HG02571 (cell line): ENCODE results near the gene TMEM229B.

Experiments
- ATAC-seq: cut with Tn5 transposase; IDR thresholded peaks from one replicate; pipeline ENCODE4 v1.9.1; 2021; ENCODE audit warnings: mild to moderate bottlenecking, moderate library complexity; ENCODE audit not compliant: unreplicated experiment

The TMEM229B gene

DNA sequence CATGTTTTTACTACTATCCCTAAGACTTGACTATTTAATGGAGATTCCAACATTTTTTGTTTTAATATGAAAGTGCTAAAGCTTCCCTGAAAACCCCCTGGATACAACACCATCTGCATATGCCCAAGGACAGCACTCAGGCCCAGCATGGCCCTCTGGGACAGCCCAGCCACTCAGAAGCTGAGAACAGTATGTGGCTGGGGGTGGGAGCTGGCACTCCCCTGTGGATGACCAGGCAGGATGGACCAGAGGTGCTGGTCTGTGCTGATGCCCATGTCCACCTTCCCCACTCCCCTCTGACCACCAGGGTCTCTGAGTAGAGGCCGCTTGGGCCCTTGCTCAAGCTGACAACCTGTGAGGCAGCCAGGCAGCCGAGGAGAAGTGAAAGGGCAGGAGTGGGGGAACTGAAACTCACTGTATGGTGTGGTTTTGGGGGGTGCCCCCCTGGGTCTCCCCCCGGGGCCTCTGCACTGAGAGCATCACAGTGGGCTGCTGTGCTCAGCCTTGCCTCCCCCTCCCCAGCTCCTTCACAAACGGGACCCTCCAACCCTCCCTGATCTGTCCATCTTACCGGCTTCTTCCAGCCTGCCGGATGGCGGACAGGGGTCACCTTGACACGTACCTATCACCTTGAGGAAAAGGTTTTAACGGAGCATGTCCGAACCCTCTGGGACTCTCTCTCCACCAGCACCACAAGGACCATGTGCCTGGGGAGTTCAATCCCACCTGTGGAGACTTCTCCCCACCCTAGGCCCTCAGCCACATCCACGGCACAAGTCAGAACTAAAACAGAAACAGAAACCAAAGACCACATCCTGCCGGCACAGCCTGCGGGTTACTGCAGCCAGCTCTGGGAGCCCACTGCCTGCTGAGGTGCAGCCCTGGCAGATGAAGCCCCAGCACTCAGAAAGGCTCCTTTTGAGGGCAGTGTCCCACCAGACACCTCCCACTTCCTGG is at the start of gene TMEM229B:
TMEM229B (minus strand) TSS at position 785 of the 957 bp plus-strand sequence. CDS start 14,798 bp downstream, outside the sequence.
- peak; percentile 95 for ATAC-seq

DNA sequence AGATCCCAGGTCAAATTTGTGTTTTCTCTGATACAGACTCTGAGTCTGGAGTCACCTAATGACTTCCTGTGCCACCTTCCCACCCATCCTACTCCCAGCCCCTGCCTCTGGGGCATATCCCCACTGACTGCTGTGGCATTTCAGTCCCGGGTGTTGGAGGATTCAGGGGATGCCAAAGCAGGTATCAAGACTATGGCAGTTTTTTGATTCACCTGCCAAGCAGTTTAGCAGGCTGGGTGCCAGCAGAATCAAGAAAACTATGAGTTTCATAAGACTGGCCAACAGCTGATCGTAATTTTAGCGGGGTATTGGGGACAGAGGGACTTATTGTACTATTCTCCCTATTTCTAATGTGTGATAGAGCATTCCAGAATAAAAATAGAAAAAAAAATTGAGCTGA is 49.2 kb upstream of the TMEM229B start:
- ATAC-seq, result no peak

DNA sequence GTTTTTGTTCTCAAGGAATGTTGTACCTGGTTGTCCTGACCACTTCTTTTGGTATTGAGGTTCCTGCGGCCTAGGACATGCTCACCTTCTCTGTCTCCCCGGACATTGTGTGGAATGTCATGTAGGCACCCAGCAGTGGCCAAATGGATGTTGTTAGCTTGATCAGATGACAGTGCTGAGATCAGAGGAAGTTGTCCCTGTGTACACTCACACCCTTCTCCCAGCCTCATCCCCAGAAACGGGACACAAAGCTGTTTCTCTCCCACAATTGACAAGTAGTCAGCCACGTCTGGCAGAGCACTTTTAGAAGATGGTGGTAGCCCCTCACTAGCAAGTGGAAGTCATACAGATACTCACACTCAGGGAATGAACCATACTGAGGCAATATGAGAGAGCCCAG is 47.6 kb upstream of the TMEM229B start:
- ATAC-seq, result no peak

DNA sequence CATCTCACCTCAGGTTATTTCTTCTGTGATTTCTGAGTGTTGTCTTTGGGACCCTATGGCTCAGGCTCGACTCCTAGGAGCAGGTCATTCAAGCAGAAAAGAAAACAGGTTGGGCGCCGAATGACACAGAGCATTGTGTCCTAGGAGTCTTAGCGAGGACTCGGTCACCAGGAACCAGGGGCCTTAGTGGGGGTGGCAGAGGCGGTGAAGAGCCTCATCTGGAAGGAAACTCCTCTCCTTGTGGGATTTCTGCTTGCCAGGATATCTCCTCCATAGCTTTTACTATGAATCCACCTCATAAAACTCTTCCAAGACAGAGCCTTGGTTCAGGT is 45.2 kb upstream of the TMEM229B start:
- no peak for ATAC-seq

DNA sequence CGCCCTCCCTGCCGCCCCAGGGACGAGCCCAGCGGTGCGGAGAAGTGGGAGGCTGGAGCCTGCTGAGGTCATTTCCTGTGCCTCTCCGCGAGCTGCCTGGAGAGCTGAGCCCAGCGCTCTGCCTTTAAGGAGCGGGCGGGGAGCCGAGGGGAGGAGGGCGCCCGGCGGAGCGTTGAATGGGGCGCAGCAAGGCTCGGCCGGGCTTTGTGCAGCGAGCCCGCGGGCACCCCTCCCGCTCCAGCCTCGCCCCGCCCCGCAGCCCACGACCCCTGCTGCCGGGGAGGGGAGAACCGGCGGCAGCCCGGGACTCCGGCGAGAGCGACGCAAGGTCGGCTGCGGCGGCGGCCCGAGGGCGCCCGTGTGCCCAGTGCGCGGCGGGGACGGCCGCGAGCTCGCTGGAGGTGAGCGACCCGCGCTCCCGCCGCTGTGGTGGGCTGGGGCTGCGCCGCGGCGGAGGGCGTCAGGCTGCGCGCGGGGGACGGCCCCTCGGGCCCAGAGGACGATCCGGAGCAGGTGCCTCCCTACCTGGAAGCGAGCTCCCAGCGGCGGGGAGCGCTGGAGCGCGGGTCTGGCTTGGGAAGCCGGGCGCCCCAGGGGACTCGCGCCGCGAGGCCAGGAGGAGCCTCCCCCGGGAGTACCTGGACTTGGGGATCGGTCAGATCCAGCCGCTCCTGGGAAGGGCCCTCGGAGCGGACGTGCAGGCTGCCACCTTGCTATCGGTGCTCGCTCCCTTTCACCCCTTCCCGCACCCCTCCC is 44.7 kb upstream of the TMEM229B start, which contains the start of gene PLEKHH1:
PLEKHH1 (plus strand) TSS at position 293 of the 756 bp plus-strand sequence. CDS start 8,578 bp downstream, outside the sequence.
- ATAC-seq, result peak; percentile 54

DNA sequence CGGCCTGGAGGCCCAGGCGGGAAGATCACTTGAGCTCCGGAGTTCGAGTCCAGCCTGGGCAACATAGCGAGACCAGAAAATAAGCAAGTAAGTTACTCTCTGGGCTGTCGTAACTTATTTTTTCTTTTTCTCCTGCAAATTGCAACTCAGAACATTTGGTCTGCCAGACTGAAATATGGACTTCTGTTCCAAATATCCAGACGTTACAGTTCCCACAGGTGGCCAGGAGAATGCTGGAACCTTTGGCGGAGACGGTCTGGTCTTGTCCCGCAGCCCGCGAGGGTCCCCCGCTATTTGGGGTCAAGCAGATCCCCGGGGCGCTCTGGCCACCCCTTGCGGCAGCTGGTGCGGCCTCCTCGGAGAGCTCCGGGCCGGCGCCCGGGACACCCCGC is 44.1 kb upstream of the TMEM229B start:
- no peak for ATAC-seq

DNA sequence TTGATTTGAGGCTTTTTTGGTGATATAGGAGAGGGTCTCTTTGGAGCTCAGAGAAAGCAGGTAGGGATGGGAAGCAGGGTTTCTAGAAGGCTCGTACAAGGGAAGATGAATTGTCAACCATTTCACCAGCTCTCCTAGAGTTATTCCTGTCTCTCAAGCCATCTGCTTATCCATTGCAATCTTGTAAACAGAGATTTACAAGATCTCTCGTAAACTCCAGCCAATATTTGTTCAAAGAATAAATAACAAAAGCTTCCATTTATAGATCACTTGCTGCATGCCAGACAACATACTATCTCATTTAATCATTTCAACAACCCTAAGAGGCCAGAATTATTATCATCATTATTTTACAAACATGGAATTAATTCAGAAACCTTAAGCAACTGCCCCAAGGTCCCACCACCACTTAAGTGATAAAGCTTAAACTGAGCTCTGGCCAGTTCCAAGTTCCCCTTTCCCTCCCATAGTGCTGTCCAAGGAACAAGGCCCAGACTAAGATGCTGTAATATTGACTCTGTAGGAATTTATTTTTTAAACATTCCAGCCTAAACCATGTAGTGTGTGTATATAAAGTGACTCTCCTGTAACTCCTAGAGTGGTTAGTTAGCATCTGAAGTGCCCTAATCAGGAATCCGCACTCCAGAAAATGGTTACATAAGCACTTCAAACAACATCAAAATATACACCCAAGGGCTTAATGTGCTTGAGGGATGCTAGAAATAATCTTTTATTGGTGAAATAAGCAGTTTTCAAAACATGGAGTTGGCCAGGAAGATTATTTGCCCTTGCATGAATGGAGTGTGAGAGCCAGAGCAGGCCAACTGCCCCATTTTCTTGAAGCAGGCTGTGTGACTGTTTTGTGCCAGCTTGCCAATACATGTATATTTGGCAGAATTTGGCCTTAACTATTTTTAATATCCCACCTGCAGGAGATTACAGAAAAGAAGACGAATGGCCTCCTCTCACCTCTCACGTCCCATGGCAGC is 41.7 kb upstream of the TMEM229B start:
- no peak for ATAC-seq

DNA sequence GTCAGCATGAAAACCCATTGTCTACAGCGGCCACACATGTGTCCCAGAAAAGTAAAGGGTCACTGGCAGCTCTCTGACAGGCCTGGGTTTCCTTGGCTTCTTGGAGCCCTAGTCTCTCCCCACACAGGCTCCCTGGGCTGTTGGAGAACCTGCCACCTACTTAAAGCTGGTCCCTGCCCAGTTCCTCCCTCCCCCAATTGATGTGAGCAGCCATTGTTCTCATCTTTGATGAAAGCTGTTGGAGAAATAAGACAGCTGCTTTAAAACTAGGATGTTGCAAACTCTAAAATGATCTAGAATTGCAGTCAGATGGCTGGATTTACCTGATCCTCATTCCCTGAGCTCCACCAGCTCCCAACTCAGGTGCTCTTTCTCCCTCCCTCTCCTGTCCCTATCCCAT is 39.8 kb upstream of the TMEM229B start:
- ATAC-seq, result no peak

DNA sequence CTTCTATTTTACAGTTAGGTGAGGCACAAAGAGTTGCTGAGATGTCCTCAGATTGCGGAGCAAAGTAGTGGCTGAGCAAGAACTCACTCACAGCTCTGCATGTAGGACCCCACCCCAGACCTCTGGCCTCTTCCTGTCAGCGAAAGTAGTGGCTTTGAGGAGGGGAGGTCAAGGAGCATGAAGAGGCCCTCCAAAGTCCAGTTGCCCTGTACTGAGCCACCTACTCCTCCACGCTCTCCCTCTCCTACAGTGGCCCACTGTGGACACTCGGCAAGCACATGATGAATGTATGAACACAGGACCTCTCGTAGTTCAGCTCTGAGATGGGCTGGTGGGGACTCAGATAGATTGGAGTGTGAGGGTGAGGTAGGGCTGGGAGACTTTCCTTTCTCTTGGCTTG is 39.2 kb upstream of the TMEM229B start:
- ATAC-seq, result no peak

DNA sequence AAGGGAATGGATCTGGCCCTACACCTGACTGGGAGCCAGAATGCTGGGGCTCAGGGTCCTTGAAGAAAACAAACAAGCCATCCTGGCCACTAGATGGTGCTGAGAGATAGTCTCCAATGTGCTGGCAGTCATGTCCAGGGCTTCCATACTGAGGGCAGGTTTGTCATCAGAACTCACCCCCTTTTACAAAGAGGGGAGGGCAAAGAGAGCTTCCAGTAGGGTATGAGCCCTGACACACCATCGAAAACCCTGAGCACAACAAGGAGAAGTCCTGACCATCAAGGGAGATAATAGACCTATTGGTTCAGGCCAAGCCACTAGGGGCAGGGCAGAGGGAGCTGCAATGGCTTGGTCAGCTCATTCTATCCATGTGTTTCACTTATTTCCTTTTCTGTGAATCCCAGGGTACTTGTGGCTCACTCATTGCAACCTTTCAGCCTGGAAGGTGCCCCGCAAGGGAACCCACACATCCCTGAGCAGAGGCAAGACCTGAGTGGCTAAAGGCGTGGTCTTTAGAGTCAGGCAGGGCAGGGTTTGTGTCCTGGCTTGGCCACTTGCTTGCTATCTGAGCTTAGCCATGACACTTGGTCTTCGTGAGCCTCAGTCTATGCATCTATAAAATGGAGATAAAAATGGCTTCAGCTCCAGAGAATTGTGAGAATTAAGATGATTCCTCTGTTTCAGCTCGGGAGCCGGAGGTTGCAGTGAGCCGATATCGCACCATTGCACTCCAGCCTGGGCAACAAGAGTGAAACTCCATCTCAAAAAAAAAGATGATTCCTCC is 38.3 kb upstream of the TMEM229B start:
- no peak for ATAC-seq

DNA sequence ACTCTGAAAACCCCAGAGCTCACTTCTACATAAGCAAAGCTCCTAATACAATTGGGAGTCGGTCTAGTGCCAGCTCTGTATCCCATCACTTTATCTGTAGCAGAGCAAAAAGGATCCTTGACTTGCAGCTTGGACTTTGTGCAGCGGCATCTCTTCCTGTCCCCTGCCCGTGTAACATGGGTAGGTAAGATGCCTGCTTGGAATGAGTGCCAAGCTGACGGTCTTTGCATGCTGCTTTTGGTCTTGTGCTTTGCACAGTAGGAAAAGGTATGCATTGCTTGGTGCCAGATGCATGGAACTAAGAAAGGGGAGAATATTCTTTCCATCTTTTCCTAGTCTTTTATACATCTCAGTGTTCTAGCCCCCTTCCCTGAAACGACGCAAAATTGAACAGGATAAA is 37.7 kb upstream of the TMEM229B start:
- ATAC-seq, result no peak

DNA sequence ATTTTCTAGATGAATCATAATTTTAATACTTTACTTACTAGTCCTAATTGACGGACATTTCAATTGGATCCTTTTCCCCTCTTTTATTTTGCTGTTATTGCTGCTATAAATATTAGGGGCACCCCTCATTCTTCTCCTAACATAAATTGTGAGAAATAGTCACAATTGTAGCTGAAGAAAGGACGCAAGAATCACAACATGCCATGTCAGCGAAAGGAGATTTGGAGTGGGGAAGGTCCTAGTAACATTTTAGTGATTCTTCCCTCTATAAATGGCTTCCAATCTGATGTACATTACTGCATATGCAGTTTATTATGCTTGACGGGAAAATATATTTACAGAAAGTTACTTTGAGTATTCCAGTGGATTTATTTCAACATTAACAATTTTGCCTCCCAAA is 36.9 kb upstream of the TMEM229B start:
- ATAC-seq, result no peak

DNA sequence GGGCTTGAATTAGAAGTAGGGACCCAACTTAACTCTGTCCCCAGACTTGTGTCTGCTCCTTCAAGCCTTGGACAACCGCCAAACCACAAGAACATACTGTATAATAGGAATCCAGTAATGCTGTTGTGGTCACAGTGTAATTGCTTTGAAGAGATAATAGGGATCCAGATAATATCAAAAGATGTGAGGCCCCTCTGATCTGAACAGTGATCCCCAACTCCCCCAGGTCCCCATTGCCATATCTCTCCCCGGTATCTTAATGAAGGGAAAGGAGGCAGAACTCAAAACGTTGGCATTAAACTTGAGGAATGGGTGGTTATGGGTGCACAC is 36.1 kb upstream of the TMEM229B start:
- ATAC-seq, result no peak

DNA sequence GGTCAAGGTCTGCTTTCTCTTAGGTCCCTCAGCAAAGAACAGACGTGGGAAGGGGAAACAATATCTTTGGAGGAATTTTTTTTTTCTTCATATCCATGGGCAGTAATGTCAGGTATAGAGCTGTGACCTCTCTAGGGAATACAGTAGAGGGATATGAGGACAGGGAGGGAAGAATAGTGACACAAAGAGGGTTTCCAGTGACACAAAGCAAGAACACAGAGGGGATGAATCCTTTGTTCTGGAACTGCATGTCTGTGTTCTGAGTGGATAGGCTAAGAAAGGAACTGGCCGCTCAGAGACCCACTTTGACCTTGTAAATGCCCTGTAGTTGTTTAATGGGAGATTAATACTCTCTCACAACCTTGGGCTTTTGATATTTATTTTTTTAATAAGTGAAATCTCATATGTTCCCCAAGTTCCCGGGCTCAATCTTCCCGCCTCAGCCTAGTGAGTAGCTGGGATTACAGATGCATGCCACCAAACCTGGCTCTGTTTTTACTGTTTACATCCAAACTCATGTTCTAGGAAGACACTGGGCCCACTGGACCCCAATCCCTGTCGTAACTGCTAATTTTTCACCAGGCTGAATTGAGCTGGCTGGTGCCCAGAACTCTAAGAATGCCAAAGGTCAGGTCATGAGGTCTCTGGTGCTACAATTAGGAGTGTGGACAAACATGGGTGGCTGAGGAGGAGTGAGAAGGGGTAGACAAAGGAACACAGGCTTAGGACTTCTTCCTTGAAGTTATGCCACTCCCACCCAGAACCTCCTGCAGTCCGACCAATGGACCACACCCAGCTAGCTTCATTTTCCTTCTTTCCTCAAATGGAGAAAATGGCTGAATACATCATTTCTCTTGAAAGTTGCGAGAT is 35.5 kb upstream of the TMEM229B start:
- no peak for ATAC-seq

DNA sequence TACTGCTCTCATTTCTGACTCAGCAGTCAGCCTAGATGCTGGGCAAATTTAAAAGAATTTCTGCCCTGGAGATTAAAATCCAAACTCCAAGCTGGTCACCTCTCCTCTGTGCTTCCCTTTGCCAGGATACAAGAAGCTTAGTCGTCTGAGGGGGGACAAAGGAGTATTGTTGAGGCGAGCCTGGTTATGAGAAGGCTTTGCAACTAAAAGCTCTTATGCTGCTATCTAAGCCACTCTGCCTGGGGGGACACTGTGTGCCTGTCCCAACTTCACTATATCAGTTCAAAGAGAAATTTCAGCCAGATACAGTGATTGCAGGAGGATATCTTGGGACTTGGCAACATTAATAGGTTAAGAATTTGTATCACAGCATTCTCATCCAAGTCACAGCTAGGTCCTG is 33.7 kb upstream of the TMEM229B start:
- no peak for ATAC-seq

DNA sequence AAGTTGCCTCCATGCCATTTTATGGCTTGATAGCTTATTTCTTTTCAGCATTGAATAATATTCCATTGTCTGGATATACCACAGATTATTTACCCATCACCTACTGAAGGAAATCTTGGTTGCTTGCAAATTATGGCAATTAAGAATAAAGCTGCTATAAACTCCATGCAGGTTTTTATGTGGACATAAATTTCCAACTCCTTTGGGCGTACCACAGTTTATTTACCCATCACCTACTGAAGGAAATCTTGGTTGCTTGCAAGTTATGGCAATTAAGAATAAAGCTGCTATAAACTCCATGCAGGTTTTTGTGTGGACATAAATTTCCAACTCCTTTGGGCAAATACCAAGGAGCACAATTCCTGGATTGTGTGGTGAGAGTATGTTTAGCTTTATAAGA is 32.0 kb upstream of the TMEM229B start:
- ATAC-seq, result no peak

DNA sequence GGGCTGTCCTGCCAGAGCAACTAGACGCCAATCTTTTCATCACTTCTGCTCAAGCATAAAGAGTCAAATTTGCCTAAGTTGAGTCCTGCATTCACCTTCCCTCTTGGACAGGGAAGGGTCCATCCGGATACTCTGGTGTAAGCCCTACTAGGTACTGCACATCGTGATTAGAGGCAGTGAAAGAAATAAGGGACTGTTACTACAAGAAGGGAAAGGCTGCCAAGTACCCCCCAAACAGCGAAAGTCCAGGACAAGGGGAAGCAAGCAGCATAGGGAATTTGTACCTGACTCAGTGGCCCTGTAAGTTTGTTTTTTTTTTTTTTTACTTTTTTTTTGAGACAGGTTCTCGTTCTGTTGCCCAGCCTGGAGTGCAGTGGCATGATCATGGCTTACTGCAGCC is 30.9 kb upstream of the TMEM229B start:
- ATAC-seq, result no peak

DNA sequence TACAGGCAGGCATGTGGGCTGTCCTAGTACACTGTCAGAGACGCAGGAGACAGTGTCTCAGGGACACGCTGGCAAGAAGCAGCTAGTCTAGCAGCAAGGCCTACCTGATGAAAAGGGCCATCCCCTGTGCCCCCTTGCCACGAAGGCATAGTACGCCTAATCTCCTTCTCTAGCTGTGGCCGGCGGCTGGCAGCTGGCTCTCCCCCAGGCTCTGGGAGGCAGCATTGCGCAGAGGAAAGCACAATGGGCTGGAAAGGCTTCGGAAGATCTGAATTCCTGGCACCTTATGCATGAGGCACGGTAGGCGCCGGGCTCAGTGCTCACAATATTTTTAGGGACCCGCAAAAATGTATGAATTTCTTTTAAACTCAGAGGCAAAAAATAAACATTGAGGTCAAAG is 28.6 kb upstream of the TMEM229B start:
- no peak for ATAC-seq

DNA sequence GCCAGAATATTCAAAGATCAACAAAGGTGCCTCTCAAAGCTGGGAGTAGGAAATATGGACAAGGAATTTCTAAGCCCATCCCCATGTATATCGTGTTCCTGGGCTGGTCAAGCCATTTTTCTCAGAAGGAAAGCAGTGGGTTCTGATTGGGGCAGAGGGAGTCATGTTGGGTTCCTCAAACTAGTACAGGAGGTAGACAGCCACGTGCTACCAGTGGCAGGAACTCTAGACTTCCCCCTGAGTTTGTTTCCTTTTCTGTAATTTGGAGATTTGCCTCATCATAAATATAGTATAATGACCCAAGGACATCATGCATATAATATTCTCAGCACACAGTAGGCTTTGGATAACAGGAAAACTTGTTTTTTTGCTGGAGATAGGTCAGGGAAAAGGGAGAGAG is 28.2 kb upstream of the TMEM229B start:
- no peak for ATAC-seq
